GM12878 (cell line): ENCODE results near the gene TMBIM6.

Experiments
- CREB1 ChIP-seq: IDR thresholded peaks from 2 replicates; pipeline ENCODE4 v1.6.1; 2012; ENCODE audit warnings: low read depth, mild to moderate bottlenecking, inconsistent platforms
- SIN3A ChIP-seq: IDR thresholded peaks from 2 replicates; pipeline ENCODE4 v1.6.1; 2012; ENCODE audit warnings: low read depth, low read length, improper control_type of control experiment
- SRF ChIP-seq, 2 experiments: IDR thresholded peaks; 2 replicates each; pipeline ENCODE4 v1.6.1; 2011; ENCODE audit warnings: low read depth in 2 of 2, low read length in 2 of 2, mild to moderate bottlenecking in 1 of 2, moderate library complexity in 1 of 2
- TF ChIP-seq, protein P1 (sequence below), 3 experiments: IDR thresholded peaks in 2 of 3; conservative IDR thresholded peaks in 1 of 3; 2 replicates each; pipeline ENCODE4 v1.5.1; 2011; ENCODE audit warnings: low read depth in 3 of 3, low read length in 3 of 3, mild to moderate bottlenecking in 3 of 3, control low read depth in 2 of 3, moderate library complexity in 2 of 3, inconsistent platforms in 1 of 3, mixed read lengths in 1 of 3; ENCODE audit not compliant: control insufficient read depth in 2 of 3, insufficient read depth in 1 of 3; ENCODE audit errors: extremely low read depth in 1 of 3

GRCh38 chr12:49794811-49795653 lies 53.7 kb downstream of the TMBIM6 start:
- no peak for TF ChIP-seq SIN3A
- no peak for TF ChIP-seq CREB1
- TF ChIP-seq, protein P1, sequence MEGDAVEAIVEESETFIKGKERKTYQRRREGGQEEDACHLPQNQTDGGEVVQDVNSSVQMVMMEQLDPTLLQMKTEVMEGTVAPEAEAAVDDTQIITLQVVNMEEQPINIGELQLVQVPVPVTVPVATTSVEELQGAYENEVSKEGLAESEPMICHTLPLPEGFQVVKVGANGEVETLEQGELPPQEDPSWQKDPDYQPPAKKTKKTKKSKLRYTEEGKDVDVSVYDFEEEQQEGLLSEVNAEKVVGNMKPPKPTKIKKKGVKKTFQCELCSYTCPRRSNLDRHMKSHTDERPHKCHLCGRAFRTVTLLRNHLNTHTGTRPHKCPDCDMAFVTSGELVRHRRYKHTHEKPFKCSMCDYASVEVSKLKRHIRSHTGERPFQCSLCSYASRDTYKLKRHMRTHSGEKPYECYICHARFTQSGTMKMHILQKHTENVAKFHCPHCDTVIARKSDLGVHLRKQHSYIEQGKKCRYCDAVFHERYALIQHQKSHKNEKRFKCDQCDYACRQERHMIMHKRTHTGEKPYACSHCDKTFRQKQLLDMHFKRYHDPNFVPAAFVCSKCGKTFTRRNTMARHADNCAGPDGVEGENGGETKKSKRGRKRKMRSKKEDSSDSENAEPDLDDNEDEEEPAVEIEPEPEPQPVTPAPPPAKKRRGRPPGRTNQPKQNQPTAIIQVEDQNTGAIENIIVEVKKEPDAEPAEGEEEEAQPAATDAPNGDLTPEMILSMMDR (IDR thresholded peaks at IDR 0.05 in 2 of 3, conservative IDR thresholded peaks at IDR 0.05 in 1 of 3; ENCODE audit: control insufficient read depth in 2 of 3, extremely low read depth in 1 of 3, insufficient read depth in 1 of 3, low read depth in 3 of 3, low read length in 3 of 3) = no peak
- TF ChIP-seq SRF (IDR thresholded peaks at IDR 0.05; ENCODE audit: low read depth in 2 of 2, low read length in 2 of 2) = no peak
